GM23248 (cell line): Measurements from ENCODE around the gene MAP3K20.

Experiments
- EZH2 ChIP-seq: fragments of 200-600 bp; sonication (generic); IDR thresholded peaks from 2 replicates; pipeline ENCODE4 v1.6.1; 2018; ENCODE audit warnings: antibody characterized with exemption, mild to moderate bottlenecking; ENCODE audit not compliant: insufficient read depth, poor library complexity, severe bottlenecking
- EZH2phosphoT487 ChIP-seq: fragments of 200-600 bp; sonication (generic); IDR thresholded peaks from 2 replicates; pipeline ENCODE4 v1.6.1; 2018; ENCODE audit warnings: antibody characterized with exemption, moderate library complexity, mild to moderate bottlenecking, low read depth; ENCODE audit not compliant: insufficient read depth

DNA sequence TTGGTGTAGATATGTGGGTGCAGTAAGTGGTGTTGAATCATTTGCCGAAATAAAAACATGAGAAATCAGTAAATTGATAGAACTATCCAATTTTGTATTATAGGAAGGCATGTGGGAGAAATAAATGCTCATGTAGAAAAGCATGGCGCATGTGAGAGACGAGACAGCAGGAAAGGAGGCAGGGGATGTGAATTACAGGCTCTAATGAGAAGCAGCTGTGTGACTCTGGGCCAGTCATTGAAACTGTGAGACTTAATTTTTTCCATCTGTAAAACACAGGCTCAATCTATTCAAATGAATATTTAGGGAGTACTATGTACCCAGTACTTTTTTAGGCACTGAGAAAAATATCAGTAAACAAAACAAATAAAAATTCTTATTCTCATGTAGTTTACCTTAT, 42.6 kb upstream of the MAP3K20 start:
- TF ChIP-seq EZH2 = no peak
- TF ChIP-seq EZH2phosphoT487 = no peak
